Prostate gland (tissue), 2 donors: Measurements from ENCODE around the gene HS1BP3. TPM values are rescaled to one million over a fixed set of nuclear protein-coding genes. Genes with fewer than 3 reads are reported as not detected.

Experiments used
- DNase-seq: peaks from one replicate; pipeline ENCODE4 v3.0.0-alpha.2; 2019; ENCODE audit warnings: low spot score
- H3K27ac ChIP-seq, 2 donors: fragments of 200-600 bp; sonication (generic); 2 replicates each; pipeline ENCODE4 v1.5.1; 2017 to 2019
- H3K27me3 ChIP-seq: fragments of 200-600 bp; sonication (generic); replicated peaks from 2 replicates; pipeline ENCODE4 v1.5.1; 2019; ENCODE audit not compliant: insufficient read depth
- H3K36me3 ChIP-seq, 2 donors: fragments of 200-600 bp; sonication (generic); 1 replicate in 1 of 2; 2 replicates in 1 of 2; pipeline versions ENCODE4 v1.5.1 to v1.8.1; 2017 to 2019
- H3K4me1 ChIP-seq: fragments of 200-600 bp; sonication (generic); replicated peaks from 2 replicates; pipeline ENCODE4 v1.5.1; 2019
- H3K4me3 ChIP-seq, 2 donors: fragments of 200-600 bp; sonication (generic); 2 replicates each; pipeline ENCODE4 v1.5.1; 2017 to 2019
- H3K9me3 ChIP-seq: fragments of 200-600 bp; sonication (generic); 2 replicates; pipeline ENCODE4 v1.5.1; 2017
- POLR2A ChIP-seq: fragments of 450-650 bp; IDR thresholded peaks from one replicate; pipeline ENCODE4 v1.6.1; 2016; ENCODE audit warnings: antibody characterized with exemption, mild to moderate bottlenecking
- POLR2AphosphoS5 ChIP-seq: sonication (generic); formaldehyde crosslinking; IDR thresholded peaks from one replicate; pipeline ENCODE4 v1.6.1; 2017; ENCODE audit warnings: antibody characterized with exemption
- whole genome bisulfite sequencing: methylation state at CpG from one replicate; pipeline ENCODE4 v1.1.5; 2018; 5-methylcytosine and 5-hydroxymethylcytosine counted together
- intact Hi-C: fragments of 100-400 bp; cut with DNase I; formaldehyde crosslinking; loops from one replicate; pipeline ENCODE4 v1.14.2; 2022
- total RNA-seq, 2 donors: library from RNA; depleted of rRNA; stranded (reverse); fragments of >200 nt; gene quantifications; one replicate each; pipeline ENCODE4 v1.1.0, GENCODE V29; 2016
- TF ChIP-seq, protein P1 (sequence below), 4 experiments: fragments of 200-600 bp in 2 of 4; fragments of 450-650 bp in 2 of 4; sonication (generic) in 2 of 4; IDR thresholded peaks; 1 replicate in 3 of 4; 2 replicates in 1 of 4; pipeline ENCODE4 v1.5.1; 2016 to 2019; ENCODE audit warnings: antibody characterized with exemption in 4 of 4, mild to moderate bottlenecking in 2 of 4, moderate library complexity in 2 of 4

Gene HS1BP3
- total RNA-seq, 2 donors from 2014 or later = 29.9 to 39.4 TPM

DNA sequence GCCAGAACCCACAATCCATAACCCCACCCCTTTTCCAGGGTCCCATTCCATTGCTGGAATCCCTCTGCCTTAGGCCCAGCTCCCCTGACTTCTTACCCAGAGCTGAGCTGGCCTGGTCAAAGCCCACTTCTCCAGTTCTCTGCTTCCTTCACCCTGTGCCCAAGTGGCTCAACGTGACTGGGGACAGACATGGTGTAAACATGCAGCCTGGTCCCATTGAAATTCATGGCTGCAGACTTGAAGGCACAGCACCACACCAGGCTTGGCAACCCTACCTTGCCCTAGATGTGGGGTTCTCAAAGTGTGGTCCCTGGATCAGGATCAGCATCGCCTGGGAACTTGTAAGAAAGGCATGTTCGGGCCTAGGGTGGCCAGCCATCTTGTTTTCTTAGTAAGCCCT, 3.7 kb downstream of the HS1BP3 start:
- intact Hi-C loops = loop anchor here (10.0 kb wide), 1 partner anchor 422 kb away; the partner anchor contains the start of gene SDC1
- H3K27ac ChIP-seq = no peak overlapping the region
- H3K36me3 ChIP-seq = no peaks in the 10 kb centered on the region
- H3K4me1 ChIP-seq = peaks cover 9% of the 10 kb centered on the region
- no peaks in the 10 kb centered on the region for H3K9me3 ChIP-seq
- no peak for DNase-seq
- 95% methylated on average over 3 of the region's 3 CpGs for WGBS
- no peaks in the 10 kb centered on the region for H3K27me3 ChIP-seq
- H3K4me3 ChIP-seq = no peak overlapping the region
- no peak for TF ChIP-seq POLR2AphosphoS5
- no peak for TF ChIP-seq POLR2A

DNA sequence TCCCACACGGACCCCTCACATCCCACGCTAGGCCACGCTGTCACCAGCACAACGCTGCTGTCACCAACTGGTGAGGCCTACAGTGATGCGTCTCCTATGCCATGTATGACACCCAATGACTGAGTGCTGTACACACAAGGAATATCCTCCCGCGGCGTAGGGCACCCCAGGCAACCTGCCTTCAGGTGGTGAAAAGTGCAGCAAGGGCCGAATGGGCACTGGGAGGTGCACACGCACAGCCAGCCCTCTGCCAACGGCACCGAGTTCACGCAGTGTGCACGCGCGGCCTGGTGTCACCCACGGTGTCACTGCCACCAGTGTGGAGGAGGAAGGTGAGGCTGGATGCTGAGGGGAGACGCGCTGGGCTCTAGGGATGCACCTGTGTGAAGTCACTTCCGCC, 4.5 kb downstream of the HS1BP3 start:
- DNase-seq = no peak
- H3K36me3 ChIP-seq = no peaks in the 10 kb centered on the region
- no peaks in the 10 kb centered on the region for H3K27me3 ChIP-seq
- H3K4me1 ChIP-seq = peaks cover 12% of the 10 kb centered on the region
- 92% methylated on average over 20 of the region's 20 CpGs for WGBS
- TF ChIP-seq POLR2AphosphoS5 (no peak), POLR2A (no peak)
- TF ChIP-seq, protein P1, sequence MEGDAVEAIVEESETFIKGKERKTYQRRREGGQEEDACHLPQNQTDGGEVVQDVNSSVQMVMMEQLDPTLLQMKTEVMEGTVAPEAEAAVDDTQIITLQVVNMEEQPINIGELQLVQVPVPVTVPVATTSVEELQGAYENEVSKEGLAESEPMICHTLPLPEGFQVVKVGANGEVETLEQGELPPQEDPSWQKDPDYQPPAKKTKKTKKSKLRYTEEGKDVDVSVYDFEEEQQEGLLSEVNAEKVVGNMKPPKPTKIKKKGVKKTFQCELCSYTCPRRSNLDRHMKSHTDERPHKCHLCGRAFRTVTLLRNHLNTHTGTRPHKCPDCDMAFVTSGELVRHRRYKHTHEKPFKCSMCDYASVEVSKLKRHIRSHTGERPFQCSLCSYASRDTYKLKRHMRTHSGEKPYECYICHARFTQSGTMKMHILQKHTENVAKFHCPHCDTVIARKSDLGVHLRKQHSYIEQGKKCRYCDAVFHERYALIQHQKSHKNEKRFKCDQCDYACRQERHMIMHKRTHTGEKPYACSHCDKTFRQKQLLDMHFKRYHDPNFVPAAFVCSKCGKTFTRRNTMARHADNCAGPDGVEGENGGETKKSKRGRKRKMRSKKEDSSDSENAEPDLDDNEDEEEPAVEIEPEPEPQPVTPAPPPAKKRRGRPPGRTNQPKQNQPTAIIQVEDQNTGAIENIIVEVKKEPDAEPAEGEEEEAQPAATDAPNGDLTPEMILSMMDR (IDR thresholded peaks at IDR 0.05) = no peak
- intact Hi-C loops = loop anchor here (10.0 kb wide), 1 partner anchor 422 kb away; the partner anchor contains the start of gene SDC1
- no peak overlapping the region for H3K4me3 ChIP-seq
- H3K9me3 ChIP-seq = no peaks in the 10 kb centered on the region
- no peak overlapping the region for H3K27ac ChIP-seq

DNA sequence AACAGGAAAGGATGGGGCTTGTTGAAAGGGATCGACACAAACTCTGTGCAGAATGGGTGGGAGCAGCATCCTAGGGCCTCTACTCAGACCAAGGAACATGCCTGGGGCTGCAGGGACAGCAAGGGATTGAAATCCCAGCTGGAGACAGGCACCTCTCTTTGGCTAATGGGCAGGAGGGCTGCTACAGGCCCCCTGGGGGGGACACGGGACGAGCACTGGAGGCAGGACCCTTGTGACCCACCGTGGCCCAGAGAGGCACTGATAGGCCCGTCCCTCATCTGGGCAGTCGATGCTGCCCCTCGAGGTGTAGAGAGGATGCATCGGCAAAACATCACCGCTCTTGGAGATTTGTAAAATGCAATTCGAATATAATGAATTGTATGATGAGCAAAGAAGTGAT, 5.1 kb downstream of the HS1BP3 start:
- Histone ChIP-seq H3K27ac (no peak overlapping the region), H3K4me1 (peaks cover 12% of the 10 kb centered on the region), H3K9me3 (no peaks in the 10 kb centered on the region), H3K4me3 (no peak overlapping the region), H3K27me3 (no peaks in the 10 kb centered on the region), H3K36me3 (no peaks in the 10 kb centered on the region)
- 87% methylated on average over 10 of the region's 10 CpGs for WGBS
- intact Hi-C loops = loop anchor here (10.0 kb wide), 1 partner anchor 421 kb away; the partner anchor contains the start of gene SDC1
- DNase-seq = no peak
- TF ChIP-seq, protein P1 (IDR thresholded peaks at IDR 0.05) = no peak
- TF ChIP-seq POLR2A (no peak), POLR2AphosphoS5 (no peak)

DNA sequence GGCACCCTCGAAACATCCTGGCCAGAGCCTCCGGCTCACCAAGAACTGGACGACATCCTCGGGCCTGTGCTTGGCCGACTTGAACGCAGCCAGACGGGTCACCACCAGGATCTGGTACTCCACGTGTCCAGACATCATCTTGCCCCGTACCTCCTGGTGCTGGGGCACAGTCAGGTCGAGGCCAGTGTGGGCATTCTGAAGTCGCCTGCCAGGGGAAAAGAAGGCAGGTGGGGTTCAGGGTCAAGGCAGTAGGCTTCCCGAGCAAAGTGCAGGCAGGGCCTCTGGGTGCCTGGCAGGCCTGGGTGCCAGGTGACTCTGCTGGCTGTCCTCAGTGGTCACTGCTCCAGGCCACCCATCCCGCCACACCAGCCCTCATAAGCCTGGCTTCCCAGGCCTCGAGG, 5.6 kb downstream of the HS1BP3 start:
- Histone ChIP-seq H3K4me1 (peaks cover 12% of the 10 kb centered on the region), H3K27ac (no peak overlapping the region), H3K9me3 (no peaks in the 10 kb centered on the region), H3K4me3 (no peak overlapping the region), H3K27me3 (no peaks in the 10 kb centered on the region), H3K36me3 (no peaks in the 10 kb centered on the region)
- intact Hi-C loops = loop anchor here (10.0 kb wide), 1 partner anchor 420 kb away; the partner anchor contains the start of gene SDC1
- 92% methylated on average over 9 of the region's 14 CpGs for WGBS
- TF ChIP-seq, protein P1 (IDR thresholded peaks at IDR 0.05) = no peak
- TF ChIP-seq POLR2A (no peak), POLR2AphosphoS5 (no peak)
- no peak for DNase-seq

DNA sequence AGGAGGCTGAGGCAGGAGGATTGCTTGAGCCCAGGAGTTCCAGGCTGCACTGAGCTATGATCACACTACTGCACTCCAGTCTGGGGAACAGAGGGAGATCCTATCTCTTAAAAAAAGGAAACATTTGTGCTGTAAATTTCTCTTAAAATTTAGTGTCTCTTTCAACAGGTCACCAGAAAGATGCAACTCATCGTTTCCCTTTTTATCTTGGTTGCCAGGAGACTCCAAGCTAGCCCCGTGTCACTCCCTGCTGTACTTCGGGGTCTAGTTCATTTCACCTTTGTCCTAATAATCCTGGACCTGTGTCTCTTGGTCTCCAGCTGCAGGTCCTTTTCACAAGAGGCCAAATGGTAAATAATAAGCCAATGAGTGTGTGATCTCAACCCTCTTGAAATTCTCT, 7.1 kb downstream of the HS1BP3 start:
- intact Hi-C loops = loop anchor here (10.0 kb wide), 1 partner anchor 419 kb away; the partner anchor contains the start of gene SDC1
- Histone ChIP-seq H3K27ac (no peak overlapping the region), H3K9me3 (no peaks in the 10 kb centered on the region), H3K4me1 (peaks cover 7% of the 10 kb centered on the region), H3K36me3 (no peaks in the 10 kb centered on the region), H3K27me3 (no peaks in the 10 kb centered on the region), H3K4me3 (no peak overlapping the region)
- no peak for DNase-seq
- WGBS = 64% methylated on average over 3 of the region's 3 CpGs
- no peak for TF ChIP-seq POLR2AphosphoS5
- TF ChIP-seq, protein P1 (IDR thresholded peaks at IDR 0.05) = no peak
- no peak for TF ChIP-seq POLR2A
